SK-N-SH (cell line): ENCODE measurements around the gene JADE2. TPM values are rescaled to one million over a fixed set of nuclear protein-coding genes. Genes with fewer than 3 reads are reported as not detected.

Source experiments
- CTCF ChIA-PET: fragments of 300-600, 350-600 bp; formaldehyde crosslinking; extraction: SDS; loops from one replicate; lab custom pipeline; 2021; lab: Yijun Ruan, JAX
- POLR2A ChIA-PET: fragments of 350-600 bp; sonication (Branson Sonifier 250); formaldehyde crosslinking; extraction: SDS; loops from one replicate; lab custom pipeline; 2020; ENCODE audit warnings: antibody characterized with exemption, inconsistent platforms; lab: Yijun Ruan, JAX
- DNase-seq: peaks from one replicate; pipeline ENCODE4 v3.0.0; 2012
- H2AFZ ChIP-seq: fragments of 200-600 bp; sonication (generic); 2 replicates; pipeline ENCODE4 v1.8.1; 2016; ENCODE audit warnings: antibody characterized with exemption, mild to moderate bottlenecking, low read depth
- H3F3A ChIP-seq: fragments of 200-600 bp; sonication (generic); replicated peaks from 2 replicates; pipeline ENCODE3; 2016; ENCODE audit warnings: antibody characterized with exemption, mild to moderate bottlenecking; ENCODE audit not compliant: insufficient read depth
- H3K27ac ChIP-seq, 2 experiments: fragments of 200-500 bp in 1 of 2; fragments of 200-600 bp in 1 of 2; sonication (Bioruptor generic) in 1 of 2; sonication (generic), shearing (Covaris generic) in 1 of 2; 2 replicates each; pipeline versions ENCODE4 v1.5.1 to v1.6.1; 2014 to 2016; ENCODE audit warnings: low read depth in 2 of 2, inconsistent platforms in 1 of 2, low read length in 1 of 2, mild to moderate bottlenecking in 1 of 2, mixed read lengths in 1 of 2
- H3K27me3 ChIP-seq: fragments of 200-600 bp; sonication (generic), shearing (Covaris generic); 2 replicates; pipeline ENCODE4 v1.6.1; 2016; ENCODE audit warnings: mixed run types; ENCODE audit not compliant: insufficient read depth
- H3K36me3 ChIP-seq, 2 experiments: fragments of 200-500 bp in 1 of 2; fragments of 200-600 bp in 1 of 2; sonication (Bioruptor generic) in 1 of 2; sonication (generic) in 1 of 2; replicated peaks in 1 of 2; 2 replicates each; pipeline versions ENCODE3 to v1.5.1; 2014 to 2016; ENCODE audit warnings: low read length in 1 of 2, mild to moderate bottlenecking in 1 of 2; ENCODE audit not compliant: insufficient read depth in 2 of 2, control insufficient read depth in 1 of 2
- H3K4me1 ChIP-seq, 2 experiments: fragments of 200-500 bp in 1 of 2; fragments of 200-600 bp in 1 of 2; sonication (Bioruptor generic) in 1 of 2; sonication (generic), shearing (Covaris generic) in 1 of 2; 2 replicates each; pipeline versions ENCODE4 v1.5.1 to v1.6.1; 2014 to 2016; ENCODE audit warnings: low read depth in 1 of 2, low read length in 1 of 2, mixed run types in 1 of 2; ENCODE audit not compliant: insufficient read depth in 2 of 2, control insufficient read depth in 1 of 2
- H3K4me2 ChIP-seq: fragments of 200-600 bp; sonication (generic), shearing (Covaris generic); 2 replicates; pipeline ENCODE4 v1.6.1; 2017; ENCODE audit warnings: mixed run types
- H3K4me3 ChIP-seq, 2 experiments: fragments of 200-500 bp in 1 of 2; fragments of 200-600 bp in 1 of 2; sonication (Bioruptor generic) in 1 of 2; sonication (generic), shearing (Covaris generic) in 1 of 2; 2 replicates each; pipeline versions ENCODE4 v1.5.1 to v1.8.1; 2014 to 2016; ENCODE audit warnings: low read depth in 2 of 2, inconsistent platforms in 1 of 2, low read length in 1 of 2, mild to moderate bottlenecking in 1 of 2, mixed read lengths in 1 of 2, moderate library complexity in 1 of 2
- H3K79me2 ChIP-seq: fragments of 200-600 bp; sonication (generic); 2 replicates; pipeline ENCODE4 v1.8.1; 2017; ENCODE audit warnings: mild to moderate bottlenecking; ENCODE audit not compliant: insufficient read depth
- H3K9ac ChIP-seq: fragments of 200-600 bp; sonication (generic); 2 replicates; pipeline ENCODE4 v1.6.1; 2017; ENCODE audit warnings: mixed run types
- H3K9me2 ChIP-seq: fragments of 200-600 bp; sonication (generic); 2 replicates; pipeline ENCODE4 v1.6.1; 2017; ENCODE audit warnings: mixed run types
- H3K9me3 ChIP-seq: fragments of 200-600 bp; sonication (generic); 2 replicates; pipeline ENCODE4 v1.6.1; 2017; ENCODE audit warnings: mixed run types, mild to moderate bottlenecking, moderate library complexity
- H4K20me1 ChIP-seq: fragments of 200-600 bp; sonication (generic); 2 replicates; pipeline ENCODE4 v1.6.1; 2017; ENCODE audit warnings: mild to moderate bottlenecking, mixed run types; ENCODE audit not compliant: insufficient read depth
- CHD2 ChIP-seq: fragments of 150-350 bp; IDR thresholded peaks from 2 replicates; pipeline ENCODE4 v1.6.1; 2018; ENCODE audit warnings: low read length; ENCODE audit not compliant: partially characterized antibody
- ELF1 ChIP-seq: IDR thresholded peaks from 2 replicates; pipeline ENCODE4 v1.4.0; 2012
- EP300 ChIP-seq, 2 experiments: IDR thresholded peaks; 2 replicates each; pipeline versions ENCODE4 v1.4.0 to v1.6.1; 2012; ENCODE audit warnings: borderline replicate concordance in 1 of 2, low read depth in 1 of 2, low read length in 1 of 2
- FOSL2 ChIP-seq: IDR thresholded peaks from 2 replicates; pipeline ENCODE4 v1.4.0; 2012; ENCODE audit warnings: low read depth, mild to moderate bottlenecking, moderate library complexity, borderline replicate concordance
- FOXM1 ChIP-seq: IDR thresholded peaks from 2 replicates; pipeline ENCODE4 v1.4.0; 2012; ENCODE audit warnings: low read depth, mild to moderate bottlenecking
- GATA2 ChIP-seq: sonication (generic); formaldehyde crosslinking; IDR thresholded peaks from 2 replicates; pipeline ENCODE4 v1.5.0; 2020; ENCODE audit warnings: mild to moderate bottlenecking, missing genetic modification reagents
- JUND ChIP-seq: IDR thresholded peaks from 2 replicates; pipeline ENCODE4 v1.4.0; 2012
- MXI1 ChIP-seq: IDR thresholded peaks from 2 replicates; pipeline ENCODE4 v1.6.1; 2012; ENCODE audit warnings: mild to moderate bottlenecking, low read depth, low read length, improper control_type of control experiment
- RAD21 ChIP-seq: IDR thresholded peaks from 2 replicates; pipeline ENCODE4 v1.6.1; 2012; ENCODE audit warnings: mild to moderate bottlenecking, low read length
- RCOR1 ChIP-seq: fragments of 150-350 bp; IDR thresholded peaks from 2 replicates; pipeline ENCODE4 v1.6.1; 2017; ENCODE audit warnings: antibody characterized with exemption, low read length
- RXRA ChIP-seq: IDR thresholded peaks from 2 replicates; pipeline ENCODE4 v1.4.0; 2012; ENCODE audit warnings: low read depth, mild to moderate bottlenecking, borderline replicate concordance
- SIN3A ChIP-seq: IDR thresholded peaks from 2 replicates; pipeline ENCODE4 v1.6.1; 2012; ENCODE audit warnings: low read depth, mild to moderate bottlenecking, low read length, moderate library complexity, borderline replicate concordance
- TAF1 ChIP-seq: IDR thresholded peaks from 2 replicates; pipeline ENCODE4 v1.6.1; 2012; ENCODE audit warnings: low read depth, mild to moderate bottlenecking, low read length, moderate library complexity, borderline replicate concordance
- WGBS: methylation state at CpG from one replicate; pipeline ENCODE4 v1.1.6; 2017; ENCODE audit warnings: low lambda C conversion rate; 5-methylcytosine and 5-hydroxymethylcytosine counted together
- polyA plus RNA-seq, 3 experiments: library from polyadenylated mRNA; depleted of rRNA; stranded (reverse); fragments of >200 nt; gene quantifications; 2 replicates each; pipeline ENCODE4 v1.2.3, GENCODE V29; 2012
- TF ChIP-seq, protein P1 (sequence below): fragments of 150-350 bp; IDR thresholded peaks from 2 replicates; pipeline ENCODE4 v1.6.1; 2016; ENCODE audit warnings: mild to moderate bottlenecking, low read depth, low read length
- TF ChIP-seq, protein P2 (sequence below): fragments of 150-350 bp; IDR thresholded peaks from 2 replicates; pipeline ENCODE4 v1.6.1; 2017; ENCODE audit warnings: antibody characterized with exemption, low read length, low read depth, borderline replicate concordance
- TF ChIP-seq, protein P3 (sequence below): fragments of 200-600 bp; sonication (generic); IDR thresholded peaks from 2 replicates; pipeline ENCODE4 v1.6.1; 2017; ENCODE audit warnings: antibody characterized with exemption, mild to moderate bottlenecking, moderate library complexity
- TF ChIP-seq, protein P4 (sequence below): IDR thresholded peaks from 2 replicates; pipeline ENCODE4 v1.4.0; 2012; ENCODE audit warnings: low read depth
- TF ChIP-seq, protein P5 (sequence below): IDR thresholded peaks from 2 replicates; pipeline ENCODE4 v1.4.0; 2012; ENCODE audit warnings: low read depth, borderline replicate concordance

JADE2 gene
- polyA plus RNA-seq, 1 of the 3 experiments (the other 2 are of a cell fraction): 25.7 TPM

DNA sequence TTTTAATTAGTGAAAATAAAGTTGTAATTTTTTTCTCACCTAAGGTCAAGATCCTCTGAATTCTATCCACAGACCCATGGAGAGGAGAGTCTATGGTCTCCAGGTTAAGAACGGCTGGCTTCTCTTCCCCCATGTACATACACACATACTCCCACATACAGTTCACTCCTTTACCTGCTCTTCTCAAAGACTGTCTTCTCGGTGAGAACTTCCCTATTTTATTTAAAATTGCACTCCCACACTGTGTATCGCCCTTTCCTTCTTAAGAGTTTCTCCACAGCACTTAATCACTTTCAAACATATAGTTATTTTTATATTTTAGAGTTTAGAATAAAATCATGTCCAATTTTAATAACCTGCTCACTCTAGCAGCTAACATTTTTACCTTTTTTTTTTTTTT, 3.6 kb upstream of the JADE2 start:
- H2AFZ ChIP-seq: no peak overlapping the region
- peaks cover 11% of the 10 kb centered on the region; the same call in 1 of the 2 replicates for H3K79me2 ChIP-seq
- TF ChIP-seq FOSL2 (no peak), RAD21 (no peak), ELF1 (no peak), CHD2 (no peak), FOXM1 (no peak), SIN3A (no peak), EP300 (IDR thresholded peaks at IDR 0.05; ENCODE audit: borderline replicate concordance in 1 of 2, low read depth in 1 of 2, low read length in 1 of 2) (no peak), RCOR1 (no peak), RXRA (no peak), MXI1 (no peak), JUND (no peak), TAF1 (no peak), GATA2 (no peak)
- TF ChIP-seq, protein P1, sequence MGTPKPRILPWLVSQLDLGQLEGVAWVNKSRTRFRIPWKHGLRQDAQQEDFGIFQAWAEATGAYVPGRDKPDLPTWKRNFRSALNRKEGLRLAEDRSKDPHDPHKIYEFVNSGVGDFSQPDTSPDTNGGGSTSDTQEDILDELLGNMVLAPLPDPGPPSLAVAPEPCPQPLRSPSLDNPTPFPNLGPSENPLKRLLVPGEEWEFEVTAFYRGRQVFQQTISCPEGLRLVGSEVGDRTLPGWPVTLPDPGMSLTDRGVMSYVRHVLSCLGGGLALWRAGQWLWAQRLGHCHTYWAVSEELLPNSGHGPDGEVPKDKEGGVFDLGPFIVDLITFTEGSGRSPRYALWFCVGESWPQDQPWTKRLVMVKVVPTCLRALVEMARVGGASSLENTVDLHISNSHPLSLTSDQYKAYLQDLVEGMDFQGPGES: no peak
- TF ChIP-seq, protein P2, sequence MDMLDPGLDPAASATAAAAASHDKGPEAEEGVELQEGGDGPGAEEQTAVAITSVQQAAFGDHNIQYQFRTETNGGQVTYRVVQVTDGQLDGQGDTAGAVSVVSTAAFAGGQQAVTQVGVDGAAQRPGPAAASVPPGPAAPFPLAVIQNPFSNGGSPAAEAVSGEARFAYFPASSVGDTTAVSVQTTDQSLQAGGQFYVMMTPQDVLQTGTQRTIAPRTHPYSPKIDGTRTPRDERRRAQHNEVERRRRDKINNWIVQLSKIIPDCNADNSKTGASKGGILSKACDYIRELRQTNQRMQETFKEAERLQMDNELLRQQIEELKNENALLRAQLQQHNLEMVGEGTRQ: no peak
- TF ChIP-seq, protein P3, sequence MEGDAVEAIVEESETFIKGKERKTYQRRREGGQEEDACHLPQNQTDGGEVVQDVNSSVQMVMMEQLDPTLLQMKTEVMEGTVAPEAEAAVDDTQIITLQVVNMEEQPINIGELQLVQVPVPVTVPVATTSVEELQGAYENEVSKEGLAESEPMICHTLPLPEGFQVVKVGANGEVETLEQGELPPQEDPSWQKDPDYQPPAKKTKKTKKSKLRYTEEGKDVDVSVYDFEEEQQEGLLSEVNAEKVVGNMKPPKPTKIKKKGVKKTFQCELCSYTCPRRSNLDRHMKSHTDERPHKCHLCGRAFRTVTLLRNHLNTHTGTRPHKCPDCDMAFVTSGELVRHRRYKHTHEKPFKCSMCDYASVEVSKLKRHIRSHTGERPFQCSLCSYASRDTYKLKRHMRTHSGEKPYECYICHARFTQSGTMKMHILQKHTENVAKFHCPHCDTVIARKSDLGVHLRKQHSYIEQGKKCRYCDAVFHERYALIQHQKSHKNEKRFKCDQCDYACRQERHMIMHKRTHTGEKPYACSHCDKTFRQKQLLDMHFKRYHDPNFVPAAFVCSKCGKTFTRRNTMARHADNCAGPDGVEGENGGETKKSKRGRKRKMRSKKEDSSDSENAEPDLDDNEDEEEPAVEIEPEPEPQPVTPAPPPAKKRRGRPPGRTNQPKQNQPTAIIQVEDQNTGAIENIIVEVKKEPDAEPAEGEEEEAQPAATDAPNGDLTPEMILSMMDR: no peak
- TF ChIP-seq, protein P4, sequence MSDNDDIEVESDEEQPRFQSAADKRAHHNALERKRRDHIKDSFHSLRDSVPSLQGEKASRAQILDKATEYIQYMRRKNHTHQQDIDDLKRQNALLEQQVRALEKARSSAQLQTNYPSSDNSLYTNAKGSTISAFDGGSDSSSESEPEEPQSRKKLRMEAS: no peak
- TF ChIP-seq, protein P5, sequence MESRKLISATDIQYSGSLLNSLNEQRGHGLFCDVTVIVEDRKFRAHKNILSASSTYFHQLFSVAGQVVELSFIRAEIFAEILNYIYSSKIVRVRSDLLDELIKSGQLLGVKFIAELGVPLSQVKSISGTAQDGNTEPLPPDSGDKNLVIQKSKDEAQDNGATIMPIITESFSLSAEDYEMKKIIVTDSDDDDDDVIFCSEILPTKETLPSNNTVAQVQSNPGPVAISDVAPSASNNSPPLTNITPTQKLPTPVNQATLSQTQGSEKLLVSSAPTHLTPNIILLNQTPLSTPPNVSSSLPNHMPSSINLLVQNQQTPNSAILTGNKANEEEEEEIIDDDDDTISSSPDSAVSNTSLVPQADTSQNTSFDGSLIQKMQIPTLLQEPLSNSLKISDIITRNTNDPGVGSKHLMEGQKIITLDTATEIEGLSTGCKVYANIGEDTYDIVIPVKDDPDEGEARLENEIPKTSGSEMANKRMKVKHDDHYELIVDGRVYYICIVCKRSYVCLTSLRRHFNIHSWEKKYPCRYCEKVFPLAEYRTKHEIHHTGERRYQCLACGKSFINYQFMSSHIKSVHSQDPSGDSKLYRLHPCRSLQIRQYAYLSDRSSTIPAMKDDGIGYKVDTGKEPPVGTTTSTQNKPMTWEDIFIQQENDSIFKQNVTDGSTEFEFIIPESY: no peak
- H3K27ac ChIP-seq: no peak overlapping the region
- H3K4me1 ChIP-seq: peaks cover 2 to 10% of the 10 kb centered on the region in 2 experiments; a peak in 2 of 4 replicates
- no peak overlapping the region for H3K9ac ChIP-seq
- no peak overlapping the region for H3K4me2 ChIP-seq
- H3K27me3 ChIP-seq: no peaks in the 10 kb centered on the region
- 88% methylated on average over 3 of the region's 3 CpGs for WGBS
- no peaks in the 10 kb centered on the region for H3K36me3 ChIP-seq
- no peaks in the 10 kb centered on the region for H3K9me2 ChIP-seq
- DNase-seq: no peak
- peaks cover 24% of the 10 kb centered on the region for H3F3A ChIP-seq
- no peak overlapping the region for H3K4me3 ChIP-seq
- CTCF ChIA-PET: interaction anchor here (0.6 kb wide), 1 partner anchor 45 kb away, joined by 3 read pairs; no protein-coding TSS in a partner anchor
- no peaks in the 10 kb centered on the region for H3K9me3 ChIP-seq
- no peaks in the 10 kb centered on the region for H4K20me1 ChIP-seq
- POLR2A ChIA-PET: no interaction called here
